ENCODE results near the gene PALB2.
A peak's percentile ranks its signal among the peaks of the same experiment; 100 is the strongest.

PALB2 gene

DNA sequence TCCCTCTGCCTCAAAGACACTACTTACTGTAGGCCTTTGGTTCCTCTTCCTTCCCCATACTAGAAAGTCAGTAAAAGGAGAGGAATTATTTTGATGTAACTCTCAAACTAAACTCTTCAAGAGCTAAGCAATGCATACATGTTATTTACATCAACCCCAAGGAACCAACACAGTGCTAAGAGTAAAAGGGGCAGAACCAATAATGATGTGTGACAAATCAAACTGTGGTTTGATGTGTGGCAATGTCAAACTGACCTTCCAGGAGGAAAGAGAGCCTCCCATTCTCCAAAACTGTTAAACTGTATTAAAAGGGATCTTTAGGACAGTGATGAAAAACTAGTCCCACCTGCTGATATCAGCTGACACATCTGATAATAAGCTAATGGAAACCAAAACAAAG lies 60.7 kb downstream of the PALB2 start:
- DNase-seq, result no peak

DNA sequence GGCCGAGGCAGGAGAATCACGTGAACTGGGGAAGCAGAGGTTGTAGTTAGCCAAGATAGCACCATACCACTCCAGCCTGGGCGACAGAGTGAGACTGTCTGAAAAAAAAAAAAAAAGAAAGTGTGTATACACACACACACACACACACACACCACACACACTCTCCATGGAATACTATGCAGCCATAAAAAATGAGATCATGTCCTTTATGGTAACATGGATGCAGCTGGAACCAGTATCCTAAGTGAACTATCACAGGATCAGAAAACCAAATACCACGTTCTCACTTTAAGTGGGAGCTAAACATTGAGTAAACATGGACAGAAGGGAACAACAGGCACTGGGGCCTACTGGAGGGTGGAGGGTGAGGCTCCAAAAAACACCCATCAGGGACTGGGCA lies 61.7 kb downstream of the PALB2 start:
- no peak for DNase-seq

DNA sequence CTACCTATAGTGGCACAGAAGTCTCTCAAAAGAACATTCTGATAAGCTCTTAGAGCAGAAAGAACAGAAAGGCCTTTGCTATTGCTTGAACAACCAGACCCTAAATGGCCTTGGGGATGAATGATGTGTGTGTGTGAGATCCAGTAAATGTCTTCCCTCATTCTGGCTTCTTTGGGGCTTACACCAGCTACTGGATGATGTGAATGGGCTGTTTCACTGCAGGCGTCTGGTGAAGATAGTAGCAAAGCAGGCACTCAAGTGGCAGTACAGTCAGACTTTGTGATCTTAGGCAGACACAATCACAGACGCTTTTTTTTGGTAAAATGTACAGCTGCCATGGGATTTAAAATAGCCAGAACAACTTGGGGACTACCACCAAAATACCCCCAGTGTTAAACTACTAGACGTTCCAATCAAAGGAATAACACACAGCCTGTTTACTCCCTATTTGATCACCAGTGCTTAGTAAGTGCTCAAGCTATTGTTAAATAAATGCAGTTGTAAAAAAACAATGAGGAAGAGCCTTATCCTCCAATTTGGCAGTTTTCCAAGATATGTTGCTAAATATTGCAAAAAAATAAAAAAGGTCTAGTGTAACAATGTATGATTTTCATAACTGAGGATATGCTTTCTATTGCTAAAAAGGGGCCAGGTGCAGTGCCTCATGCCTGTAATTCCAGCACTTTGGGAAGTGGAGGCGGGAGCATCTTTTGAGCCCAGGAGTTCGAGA lies 62.8 kb downstream of the PALB2 start:
- no peak for DNase-seq

- no peak for DNase-seq
These were observed 63.6 kb downstream of the PALB2 start for GRCh38 chr16:23577493-23577892.

DNA sequence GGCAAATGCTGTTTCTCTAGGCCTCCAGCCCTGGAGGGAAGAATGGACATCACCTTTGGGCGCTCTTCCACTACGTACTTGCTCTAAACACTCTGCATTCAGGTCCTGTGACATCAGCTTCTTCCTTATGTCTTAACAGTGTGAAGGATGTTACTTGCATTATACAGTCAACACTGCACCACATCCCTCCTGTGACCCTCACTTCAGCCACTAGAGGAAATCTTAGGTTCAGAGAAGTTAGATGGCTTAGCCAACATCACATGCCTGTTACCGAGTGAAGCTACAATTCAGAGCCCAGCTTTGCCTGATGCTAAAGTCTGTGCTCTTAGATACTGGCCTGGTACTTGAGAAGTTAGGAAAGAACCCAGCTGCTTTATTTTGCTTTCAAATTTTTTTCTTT lies 65.3 kb downstream of the PALB2 start:
- DNase-seq, result no peak

- DNase-seq, result no peak
These were observed 67.3 kb downstream of the PALB2 start for GRCh38 chr16:23573817-23574216.

DNA sequence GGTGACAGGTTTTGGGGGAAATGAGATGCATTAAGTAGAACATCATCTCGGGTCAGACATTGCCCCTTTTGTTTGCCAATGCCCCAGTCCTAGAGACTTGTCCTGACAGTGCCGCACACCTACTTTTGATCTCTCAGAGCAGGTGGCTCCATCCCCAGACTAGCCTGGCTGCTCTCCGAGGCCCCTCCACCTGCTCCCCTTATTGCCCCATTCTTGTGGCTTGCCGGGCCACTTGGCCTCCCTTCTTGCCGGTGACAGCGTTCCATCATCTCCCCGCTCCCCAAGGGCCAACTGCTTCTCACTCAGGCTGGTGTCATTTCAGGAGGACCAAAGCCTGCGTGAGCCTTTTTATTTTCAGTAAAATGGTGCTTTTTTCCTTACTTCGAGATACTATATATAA lies 68.7 kb downstream of the PALB2 start:
- DNase-seq, result no peak

- no peak for DNase-seq
These were observed 69.2 kb downstream of the PALB2 start for GRCh38 chr16:23571895-23572294.

- no peak for DNase-seq
These were observed 70.0 kb downstream of the PALB2 start for GRCh38 chr16:23570992-23571632.

DNA sequence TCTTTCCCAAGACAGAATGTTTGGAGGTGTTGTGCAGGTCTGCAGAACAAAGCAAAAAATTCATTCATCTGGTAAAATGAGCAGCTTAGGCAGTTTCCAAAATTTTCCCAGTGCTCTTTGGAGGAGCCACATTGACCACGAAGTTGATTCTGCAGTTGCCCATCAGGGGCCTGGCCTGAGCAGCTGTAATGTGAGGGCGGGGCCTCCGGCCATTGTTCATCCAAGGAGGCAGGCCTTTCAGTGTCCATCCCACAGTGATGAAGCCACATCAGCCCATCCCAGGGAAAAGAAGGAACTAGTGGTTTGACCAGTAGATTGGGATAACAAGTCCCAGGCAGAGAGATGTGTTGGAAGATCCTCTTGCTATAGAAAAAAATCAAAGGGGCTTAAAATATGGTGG lies 73.5 kb downstream of the PALB2 start:
- no peak for DNase-seq

- no peak for DNase-seq
These were observed 74.4 kb downstream of the PALB2 start for GRCh38 chr16:23566724-23567123.

DNA sequence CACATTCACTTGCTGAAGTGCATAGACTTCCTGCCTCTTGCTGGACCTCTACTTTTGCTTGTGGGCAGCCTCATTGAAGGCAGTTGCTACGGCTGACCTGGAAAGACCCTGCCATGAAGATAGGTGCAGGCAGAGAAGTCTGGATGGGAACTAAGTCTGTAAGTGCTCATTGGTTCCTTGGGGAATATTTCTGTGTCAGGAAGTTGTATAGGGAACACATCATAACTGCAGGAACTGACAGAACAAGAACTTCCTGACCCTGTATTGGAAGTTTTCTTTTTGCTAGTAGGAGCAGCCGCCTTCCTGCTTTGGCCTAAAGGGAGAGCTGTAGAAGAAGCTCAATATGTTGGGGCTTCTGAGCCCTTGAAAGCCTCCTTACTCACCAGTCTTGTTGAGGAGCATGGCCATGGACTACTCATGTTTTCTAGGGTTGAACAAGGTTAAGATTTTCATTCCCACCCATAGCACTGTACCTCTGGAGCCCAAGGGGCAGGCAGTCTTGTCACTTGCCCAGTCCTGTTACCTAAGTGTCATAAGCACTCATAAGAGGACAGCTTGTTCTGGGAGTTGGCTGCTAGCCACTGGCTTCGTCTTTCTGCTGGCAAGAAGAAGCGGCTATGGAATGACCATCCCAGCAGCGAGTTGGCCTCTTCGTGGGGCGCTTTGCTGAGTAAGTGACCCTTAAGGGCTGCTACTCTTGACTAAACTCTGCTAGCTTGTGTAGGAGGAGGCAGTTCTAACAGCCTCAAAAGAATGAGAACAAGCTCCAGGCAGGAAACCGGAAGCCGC lies 76.3 kb downstream of the PALB2 start:
- DNase-seq, result no peak

GRCh38 chr16:23563186-23563585 lies 77.9 kb downstream of the PALB2 start:
- no peak for DNase-seq

DNA sequence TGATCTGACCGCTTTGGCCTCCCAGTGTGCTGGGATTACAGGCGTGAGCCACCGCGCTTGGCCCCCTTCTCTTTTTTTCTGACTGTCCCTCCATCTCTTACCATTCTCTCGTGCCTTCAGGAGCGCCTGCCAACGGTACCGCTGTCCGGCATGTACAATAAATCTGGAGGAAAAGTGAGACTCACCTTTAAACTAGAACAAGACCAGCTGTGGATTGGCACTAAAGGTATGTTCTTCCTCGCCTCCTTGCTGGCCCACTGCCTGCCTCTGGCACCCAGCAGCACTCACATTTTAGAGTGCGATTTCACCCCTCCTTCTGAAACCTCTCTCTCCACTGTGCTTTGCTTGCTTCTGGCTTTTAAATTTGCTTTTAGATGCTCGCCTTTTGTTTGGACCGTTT lies 78.6 kb downstream of the PALB2 start:
- DNase-seq, result no peak

DNA sequence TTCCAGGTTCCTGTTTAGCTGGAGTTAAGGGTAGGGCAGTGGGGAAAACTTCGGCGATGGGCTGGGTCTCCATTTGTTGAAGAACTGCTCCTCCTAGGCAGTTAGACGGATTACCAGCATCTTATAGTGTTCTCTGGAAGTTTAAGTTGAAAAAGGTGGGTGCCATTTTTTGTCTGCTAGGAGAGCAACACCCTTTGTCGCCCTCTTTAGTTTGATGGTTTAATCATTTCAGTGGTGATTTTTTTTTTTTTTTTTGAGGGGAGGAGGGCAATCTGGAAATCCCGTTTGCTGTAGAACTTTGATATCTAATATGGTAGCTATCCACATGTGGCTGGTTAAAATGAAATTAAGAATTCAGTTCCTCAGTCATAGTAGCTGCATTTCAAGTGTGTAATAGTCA lies 79.5 kb downstream of the PALB2 start:
- no peak for DNase-seq

DNA sequence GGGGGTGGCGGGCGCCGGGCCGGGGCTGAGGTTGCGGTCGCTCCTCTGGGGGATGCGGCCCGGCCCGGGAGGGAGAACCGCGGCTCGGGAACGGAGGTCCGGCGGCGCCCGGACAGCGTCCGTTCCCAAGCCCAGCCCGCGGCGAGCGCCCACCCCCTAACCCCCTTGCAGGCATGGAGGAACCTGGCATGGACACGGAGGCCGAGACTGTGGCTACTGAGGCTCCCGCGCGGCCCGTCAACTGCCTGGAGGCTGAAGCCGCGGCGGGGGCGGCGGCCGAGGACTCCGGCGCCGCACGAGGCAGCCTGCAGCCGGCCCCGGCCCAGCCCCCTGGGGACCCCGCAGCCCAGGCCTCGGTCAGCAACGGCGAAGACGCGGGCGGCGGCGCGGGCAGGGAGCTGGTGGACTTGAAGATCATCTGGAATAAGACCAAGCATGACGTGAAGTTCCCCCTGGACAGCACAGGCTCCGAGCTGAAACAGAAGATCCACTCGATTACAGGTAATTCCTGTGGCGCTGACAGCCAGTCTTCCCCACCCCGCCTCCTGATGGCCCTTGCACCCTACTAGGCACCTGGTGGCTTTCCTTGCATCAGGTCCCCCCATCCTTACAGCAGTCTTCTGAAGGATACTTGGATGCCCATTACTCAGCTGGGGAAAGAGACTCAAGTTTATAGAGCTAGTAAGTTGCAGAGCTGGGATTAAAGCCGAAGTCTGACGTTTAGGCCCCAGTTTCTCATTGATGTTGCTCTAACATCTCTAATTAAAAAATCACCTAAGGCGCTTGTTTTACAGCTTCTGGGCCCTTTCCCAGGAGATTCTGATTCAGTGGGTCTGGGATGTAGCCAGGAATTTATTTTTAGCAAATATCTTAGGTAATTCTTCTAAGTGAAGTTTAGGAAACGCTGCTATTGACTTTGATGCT lies 83.1 kb downstream of the PALB2 start:
- peak; percentile 51 for DNase-seq

DNA sequence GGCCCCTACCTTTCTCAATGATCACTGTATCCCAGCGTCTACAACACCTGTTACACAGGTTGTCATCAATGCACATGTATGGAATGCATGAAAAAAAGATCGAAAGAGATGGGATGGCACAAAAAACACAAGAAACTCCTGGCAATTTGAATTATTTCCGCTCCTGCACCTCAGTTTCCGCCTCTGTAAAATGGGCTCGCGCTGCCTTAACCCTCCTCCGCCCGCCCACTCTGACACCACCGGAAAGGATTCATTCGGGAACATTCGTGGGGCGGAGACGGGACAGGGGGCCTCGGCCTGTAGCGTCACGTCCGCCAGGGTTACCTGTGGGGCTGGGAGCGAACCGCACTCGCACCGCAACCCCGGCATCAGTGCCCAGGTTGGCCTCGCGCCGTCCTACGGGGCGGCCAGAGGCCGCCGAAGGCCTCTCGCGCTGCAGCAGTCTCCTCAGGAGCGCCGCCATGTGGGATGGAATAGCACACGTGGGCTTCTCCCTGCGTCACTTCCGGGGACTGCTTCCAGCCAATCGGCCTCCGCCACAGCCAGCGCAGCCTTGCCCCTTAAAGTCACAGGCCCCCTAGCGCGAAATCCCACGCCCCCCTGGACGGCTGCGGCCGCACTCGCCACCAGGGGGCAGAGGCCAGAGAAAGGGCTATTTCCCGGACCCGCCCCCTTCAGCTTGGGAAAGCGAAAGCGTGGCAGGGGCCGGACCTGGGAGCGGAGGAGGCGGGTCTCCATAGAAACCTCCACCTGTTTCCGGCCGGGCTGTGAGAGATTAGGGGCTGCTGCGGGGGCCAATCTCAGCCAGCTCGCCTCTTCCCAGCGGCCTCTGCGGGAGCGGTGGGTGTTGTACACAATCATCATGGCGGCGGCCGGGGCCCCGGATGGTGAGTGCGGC lies 84.0 kb downstream of the PALB2 start, which contains the start of the genes EARS2 and UBFD1:
Gene EARS2, minus strand, starts transcription at position 470 of the 898 bp plus-strand sequence. Its CDS starts 7 bp downstream, at position 463.
Gene UBFD1, plus strand, starts transcription at position 847 of the 898 bp plus-strand sequence. Its CDS starts 16 bp downstream, at position 863.
- peak; percentile 97 for DNase-seq

- DNase-seq, result no peak
These were observed 86.6 kb downstream of the PALB2 start for GRCh38 chr16:23554536-23554935.
